Activated naive CD8-positive, alpha-beta T cell treated with anti-CD3 and anti-CD28 coated beads, Interleukin-2, amount 50 U/mL, for 16 hours (primary cell): Measurements from ENCODE around the gene SPOPL.

Experiments used
- DNase-seq: peaks from one replicate; pipeline ENCODE4 v3.0.0-alpha.2; 2020; ENCODE audit warnings: low read depth, low spot score

Gene SPOPL

DNA sequence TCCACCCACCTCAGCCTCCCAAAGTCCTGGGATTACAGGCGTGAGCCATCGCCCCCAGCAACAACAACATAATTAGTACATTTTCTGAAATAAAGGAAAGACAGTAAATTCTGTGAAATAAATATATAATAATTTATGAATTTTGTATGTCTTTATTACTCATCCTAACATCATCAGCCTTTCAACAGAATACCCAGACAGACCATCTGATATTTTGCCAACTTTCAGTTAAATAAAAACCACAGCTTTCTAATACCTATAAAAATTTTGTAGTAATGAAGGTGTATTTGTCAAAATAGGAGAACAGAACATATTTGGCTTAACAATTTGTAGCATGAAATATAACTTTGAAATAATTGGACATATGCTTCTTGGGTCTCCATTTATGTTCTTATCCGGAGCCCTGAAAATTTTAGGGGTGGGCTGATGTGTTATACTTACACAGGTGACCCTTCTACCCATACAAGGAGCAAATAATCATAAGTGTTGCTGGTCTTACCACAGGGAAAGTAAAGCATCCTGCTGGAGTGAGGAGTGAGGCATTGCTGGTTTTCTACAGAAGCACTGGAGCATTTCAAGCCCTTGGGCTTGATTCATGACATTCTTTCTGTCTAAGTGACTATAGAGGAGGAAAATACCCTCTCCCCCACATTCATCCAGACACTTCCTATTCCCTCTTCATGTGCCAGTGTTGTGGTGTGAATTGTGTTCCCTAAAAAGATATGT is 99.3 kb downstream of the SPOPL start:
- no peak for DNase-seq

GRCh38 chr2:138601458-138602165 is 100.0 kb downstream of the SPOPL start:
- DNase-seq = no peak

DNA sequence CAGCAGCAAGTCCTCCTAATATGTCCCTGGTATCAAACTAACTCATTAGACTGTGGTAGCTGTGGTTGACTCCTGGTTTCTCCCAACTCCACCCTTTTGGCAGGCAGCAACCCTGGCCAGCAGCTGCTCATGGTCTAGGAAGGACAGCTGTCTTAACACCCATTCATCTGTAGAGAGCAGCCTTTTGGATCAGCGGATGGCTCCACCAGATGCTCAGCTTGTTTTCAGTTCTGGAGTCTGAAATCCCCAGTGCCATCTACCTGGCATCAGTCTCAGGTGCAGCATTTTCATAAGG is 100.5 kb downstream of the SPOPL start:
- DNase-seq = no peak

- no peak for DNase-seq
These were observed 106.2 kb downstream of the SPOPL start for GRCh38 chr2:138607746-138608145.

DNA sequence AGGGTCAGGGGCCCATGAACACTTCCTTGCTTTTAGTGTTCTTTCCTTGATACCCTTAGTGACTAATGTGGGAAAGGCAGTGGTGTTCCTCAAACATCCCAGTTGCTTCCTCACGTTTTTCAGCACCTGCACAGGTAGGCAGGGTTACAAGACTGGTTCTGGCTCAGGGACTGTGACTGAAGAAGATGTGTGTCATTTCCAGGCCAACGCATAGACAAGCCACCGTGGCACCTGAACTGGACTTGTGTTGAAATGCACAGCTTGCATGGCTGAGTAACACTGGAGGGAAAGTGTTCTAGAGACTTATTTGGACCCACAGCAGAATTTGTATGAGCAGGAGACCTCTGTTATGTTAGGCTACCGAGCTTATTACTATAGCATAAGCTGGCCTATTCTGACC is 107.9 kb downstream of the SPOPL start:
- DNase-seq = no peak

DNA sequence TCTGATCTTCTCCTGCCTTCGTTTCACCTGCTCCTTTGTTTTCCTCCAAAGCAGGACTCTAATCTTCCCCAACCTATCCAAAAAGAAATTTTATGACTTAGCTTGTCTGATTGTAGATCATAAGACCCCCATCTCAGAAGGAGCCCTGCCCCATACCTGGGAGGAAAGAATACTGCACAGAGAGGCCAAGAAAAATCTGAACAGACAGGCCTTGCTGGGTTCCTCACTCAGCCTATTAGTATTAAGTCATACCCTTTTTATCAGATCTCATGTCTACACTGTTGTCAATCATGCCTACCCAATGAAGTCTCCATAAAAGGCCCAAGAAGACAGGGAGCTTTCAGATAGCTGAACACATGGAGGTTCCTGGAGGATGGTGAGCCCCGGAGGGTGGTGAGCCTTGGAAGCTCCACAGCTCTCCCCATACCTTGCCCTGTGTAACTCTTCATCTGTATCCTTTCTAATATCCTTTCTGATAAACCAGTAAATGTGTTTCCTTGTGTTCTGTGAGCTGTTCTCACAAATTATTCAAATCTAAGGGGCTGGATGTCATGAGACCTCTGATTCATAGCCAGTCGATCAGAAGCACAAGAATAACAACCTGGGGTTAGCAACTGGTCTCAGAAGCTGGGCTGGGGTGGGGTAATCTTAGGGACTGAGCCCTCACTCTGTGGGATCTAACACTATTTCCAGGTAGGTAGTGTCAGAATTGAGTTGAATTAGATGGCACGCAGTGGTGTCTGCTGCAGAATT is 108.8 kb downstream of the SPOPL start:
- DNase-seq = no peak

DNA sequence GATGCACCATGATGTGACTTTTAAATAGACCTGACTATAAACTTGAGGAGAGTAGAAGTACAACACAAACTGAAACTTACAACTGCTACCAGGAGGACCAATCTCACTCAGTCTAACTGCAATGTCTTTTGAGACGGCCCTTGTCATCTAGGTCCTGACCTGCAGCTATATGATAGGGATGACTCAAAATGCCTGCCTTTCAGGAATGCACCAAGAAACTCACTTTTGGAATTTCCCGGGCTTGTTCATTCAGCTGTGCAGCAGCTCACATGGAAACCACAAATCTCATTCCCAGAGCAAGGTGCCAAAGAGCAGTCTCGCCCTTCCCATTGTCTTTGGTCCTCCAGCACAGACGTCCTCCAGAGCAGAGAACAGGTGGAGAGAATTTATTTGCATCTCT is 113.7 kb downstream of the SPOPL start:
- DNase-seq = no peak

- no peak for DNase-seq
These were observed 115.5 kb downstream of the SPOPL start for GRCh38 chr2:138617026-138617425.

GRCh38 chr2:138618971-138619370 is 117.4 kb downstream of the SPOPL start:
- no peak for DNase-seq

GRCh38 chr2:138620431-138620830 is 118.9 kb downstream of the SPOPL start:
- no peak for DNase-seq

DNA sequence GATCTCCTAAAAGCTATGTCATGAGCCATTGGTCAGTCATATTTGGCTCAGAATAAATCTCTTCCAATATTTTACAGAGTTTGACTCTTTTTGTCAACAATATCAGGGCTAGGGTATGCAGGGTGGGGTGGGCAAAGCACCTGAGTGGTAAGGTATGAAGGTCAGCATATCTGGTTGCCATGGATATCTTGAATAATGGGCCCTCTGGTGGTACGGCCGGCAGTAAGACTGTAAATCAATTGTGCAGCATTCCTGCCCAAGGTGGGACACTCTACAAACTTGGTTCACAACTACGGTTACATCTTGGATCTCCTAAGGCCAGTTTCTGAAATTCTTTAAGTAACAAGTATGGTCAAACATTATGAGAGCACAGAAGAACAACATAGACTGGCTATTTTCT is 119.6 kb downstream of the SPOPL start:
- no peak for DNase-seq

- no peak for DNase-seq
These were observed 121.0 kb downstream of the SPOPL start for GRCh38 chr2:138622613-138623012.
